NCI-H2196 (cell line): ENCODE measurements around the gene CCDC149.

Experiments used
- DNase-seq: peaks from one replicate; lab custom pipeline; 2025; ENCODE audit not compliant: unreplicated experiment; lab: John Stamatoyannopoulos, UW

Gene CCDC149

GRCh38 chr4:24805566-24805965 lies 107.3 kb downstream of the CCDC149 start:
- DNase-seq, result no peak

GRCh38 chr4:24805067-24805466 lies 107.8 kb downstream of the CCDC149 start:
- no peak for DNase-seq

- no peak for DNase-seq
Measured at GRCh38 chr4:24802648-24803047, 110.2 kb downstream of the CCDC149 start.

- DNase-seq, result no peak
Measured at GRCh38 chr4:24801136-24801855, 111.5 kb downstream of the CCDC149 start.

GRCh38 chr4:24800325-24800895 lies 112.4 kb downstream of the CCDC149 start:
- DNase-seq, result no peak

GRCh38 chr4:24799544-24800324 lies 113.1 kb downstream of the CCDC149 start:
- no peak for DNase-seq

- DNase-seq, result no peak
Measured at GRCh38 chr4:24799196-24799543, 113.7 kb downstream of the CCDC149 start.

GRCh38 chr4:24798036-24798610 lies 114.7 kb downstream of the CCDC149 start:
- DNase-seq, result no peak

GRCh38 chr4:24796620-24797019 lies 116.2 kb downstream of the CCDC149 start:
- no peak for DNase-seq

- no peak for DNase-seq
Measured at GRCh38 chr4:24795666-24796381, 117.0 kb downstream of the CCDC149 start.

- DNase-seq, result no peak
Measured at GRCh38 chr4:24794916-24795665, 117.8 kb downstream of the CCDC149 start, which contains the start of gene SOD3. Gene SOD3 (plus strand): TSS chr4:24795573. CDS start chr4:24799522, 3,949 bp downstream.

- DNase-seq, result no peak
Measured at GRCh38 chr4:24794480-24794879, 118.4 kb downstream of the CCDC149 start.

- DNase-seq, result no peak
Measured at GRCh38 chr4:24794051-24794450, 118.8 kb downstream of the CCDC149 start.

GRCh38 chr4:24793219-24794005 lies 119.4 kb downstream of the CCDC149 start:
- peak; percentile 18 for DNase-seq

GRCh38 chr4:24792552-24792951 lies 120.3 kb downstream of the CCDC149 start:
- DNase-seq, result no peak

- DNase-seq, result no peak
Measured at GRCh38 chr4:24791043-24791442, 121.8 kb downstream of the CCDC149 start.

GRCh38 chr4:24783506-24783905 lies 129.3 kb downstream of the CCDC149 start:
- DNase-seq, result no peak

GRCh38 chr4:24781999-24782745 lies 130.7 kb downstream of the CCDC149 start:
- DNase-seq, result no peak

GRCh38 chr4:24780936-24781495 lies 131.8 kb downstream of the CCDC149 start:
- DNase-seq, result no peak
